Prostate gland (tissue), 2 donors: Measurements from ENCODE around the gene GLRX5.

Experiments used
- POLR2A ChIP-seq: fragments of 450-650 bp; IDR thresholded peaks from one replicate; pipeline ENCODE4 v1.6.1; 2016; ENCODE audit warnings: antibody characterized with exemption, mild to moderate bottlenecking
- POLR2AphosphoS5 ChIP-seq: sonication (generic); formaldehyde crosslinking; IDR thresholded peaks from one replicate; pipeline ENCODE4 v1.6.1; 2017; ENCODE audit warnings: antibody characterized with exemption
- TF ChIP-seq, protein P1 (sequence below), 4 experiments: fragments of 200-600 bp in 2 of 4; fragments of 450-650 bp in 2 of 4; sonication (generic) in 2 of 4; IDR thresholded peaks; 1 replicate in 3 of 4; 2 replicates in 1 of 4; pipeline ENCODE4 v1.5.1; 2016 to 2019; ENCODE audit warnings: antibody characterized with exemption in 4 of 4, mild to moderate bottlenecking in 2 of 4, moderate library complexity in 2 of 4

DNA sequence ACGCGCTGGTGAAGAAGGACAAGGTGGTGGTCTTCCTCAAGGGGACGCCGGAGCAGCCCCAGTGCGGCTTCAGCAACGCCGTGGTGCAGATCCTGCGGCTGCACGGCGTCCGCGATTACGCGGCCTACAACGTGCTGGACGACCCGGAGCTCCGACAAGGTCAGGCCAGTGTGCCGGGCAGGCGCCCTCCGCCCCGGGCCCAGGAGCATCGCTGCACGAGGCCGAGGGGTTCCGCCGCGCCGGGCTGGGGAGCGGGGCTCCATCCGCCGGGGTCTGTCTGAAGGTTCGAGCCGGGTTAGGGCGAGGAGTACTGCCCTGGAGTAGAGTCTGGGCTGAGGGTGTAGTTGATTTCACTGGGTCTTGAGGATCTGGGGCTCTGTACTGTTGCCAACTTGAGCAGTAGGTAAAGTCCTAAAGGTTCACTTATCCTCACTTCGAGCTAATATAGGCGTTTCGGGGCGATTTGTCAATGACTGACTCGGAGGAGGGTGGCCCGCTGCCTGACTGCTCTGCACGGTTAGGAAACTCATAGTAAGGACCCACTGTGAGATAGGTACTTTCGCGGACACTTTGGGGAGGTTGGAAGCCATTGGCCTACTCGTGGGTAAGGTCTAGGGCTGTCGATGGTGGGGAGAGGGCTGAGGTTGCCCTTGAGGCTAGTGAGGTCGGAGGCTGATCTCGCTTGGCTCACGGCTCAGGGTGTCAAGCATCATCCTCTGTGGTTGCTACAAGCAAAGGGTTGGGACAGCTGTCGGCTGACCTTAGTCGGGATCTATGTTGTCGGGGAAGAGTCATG, 574 bp downstream of the GLRX5 start:
- no peak for TF ChIP-seq POLR2A
- TF ChIP-seq, protein P1, sequence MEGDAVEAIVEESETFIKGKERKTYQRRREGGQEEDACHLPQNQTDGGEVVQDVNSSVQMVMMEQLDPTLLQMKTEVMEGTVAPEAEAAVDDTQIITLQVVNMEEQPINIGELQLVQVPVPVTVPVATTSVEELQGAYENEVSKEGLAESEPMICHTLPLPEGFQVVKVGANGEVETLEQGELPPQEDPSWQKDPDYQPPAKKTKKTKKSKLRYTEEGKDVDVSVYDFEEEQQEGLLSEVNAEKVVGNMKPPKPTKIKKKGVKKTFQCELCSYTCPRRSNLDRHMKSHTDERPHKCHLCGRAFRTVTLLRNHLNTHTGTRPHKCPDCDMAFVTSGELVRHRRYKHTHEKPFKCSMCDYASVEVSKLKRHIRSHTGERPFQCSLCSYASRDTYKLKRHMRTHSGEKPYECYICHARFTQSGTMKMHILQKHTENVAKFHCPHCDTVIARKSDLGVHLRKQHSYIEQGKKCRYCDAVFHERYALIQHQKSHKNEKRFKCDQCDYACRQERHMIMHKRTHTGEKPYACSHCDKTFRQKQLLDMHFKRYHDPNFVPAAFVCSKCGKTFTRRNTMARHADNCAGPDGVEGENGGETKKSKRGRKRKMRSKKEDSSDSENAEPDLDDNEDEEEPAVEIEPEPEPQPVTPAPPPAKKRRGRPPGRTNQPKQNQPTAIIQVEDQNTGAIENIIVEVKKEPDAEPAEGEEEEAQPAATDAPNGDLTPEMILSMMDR (IDR thresholded peaks at IDR 0.05): no peak
- no peak for TF ChIP-seq POLR2AphosphoS5
